Neutrophil (primary cell): ENCODE data around the gene MEGF11.

Experiments used
- H3K27ac ChIP-seq: fragments of 200-600 bp; sonication (generic); 2 replicates; pipeline ENCODE4 v1.5.1; 2016; ENCODE audit warnings: mild to moderate bottlenecking, moderate library complexity
- H3K27me3 ChIP-seq: fragments of 200-600 bp; sonication (generic); 2 replicates; pipeline ENCODE4 v1.6.0; 2016; ENCODE audit warnings: mild to moderate bottlenecking
- H3K36me3 ChIP-seq: fragments of 200-600 bp; sonication (generic); 2 replicates; pipeline ENCODE4 v1.5.1; 2017
- H3K4me1 ChIP-seq, 2 experiments: fragments of 200-600 bp in 1 of 2; sonication (generic) in 1 of 2; 1 replicate in 1 of 2; 2 replicates in 1 of 2; pipeline versions ENCODE4 v1.5.1 to v1.6.1; 2013 to 2016; ENCODE audit warnings: low read depth in 1 of 2, low read length in 1 of 2, mild to moderate bottlenecking in 1 of 2, moderate library complexity in 1 of 2; ENCODE audit not compliant: control insufficient read depth in 1 of 2, insufficient read depth in 1 of 2
- H3K4me3 ChIP-seq, 2 experiments: fragments of 200-600 bp in 1 of 2; sonication (generic) in 1 of 2; 1 replicate in 1 of 2; 2 replicates in 1 of 2; pipeline ENCODE4 v1.5.1; 2013 to 2016; ENCODE audit warnings: low read depth in 1 of 2, low read length in 1 of 2, mild to moderate bottlenecking in 1 of 2, moderate library complexity in 1 of 2
- H3K9me3 ChIP-seq: fragments of 200-600 bp; sonication (generic); 2 replicates; pipeline ENCODE4 v1.5.1; 2016
- TF ChIP-seq, protein P1 (sequence below): fragments of 200-600 bp; sonication (generic); IDR thresholded peaks from 2 replicates; pipeline ENCODE4 v1.5.1; 2016; ENCODE audit warnings: antibody characterized with exemption

Gene MEGF11

DNA sequence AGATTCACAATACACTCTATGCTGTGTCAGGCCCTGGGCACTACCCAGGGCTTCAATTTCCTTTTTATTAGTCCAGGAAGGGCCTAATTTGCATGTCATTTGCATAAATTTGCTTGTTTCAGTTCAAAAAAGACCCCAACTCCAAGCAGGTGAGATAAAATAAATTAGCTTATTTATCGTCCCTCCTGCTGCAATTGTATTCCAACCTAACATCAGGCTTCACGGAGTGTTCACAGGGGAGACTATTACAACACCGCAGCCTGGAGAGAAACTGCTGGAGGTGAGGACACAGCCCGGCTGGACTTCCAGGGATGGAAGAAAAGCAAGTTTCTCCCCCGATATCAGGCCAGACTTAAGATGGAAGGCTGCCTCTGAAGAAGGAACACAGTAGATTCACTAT is 62.8 kb downstream of the MEGF11 start:
- Histone ChIP-seq H3K4me1 (no peaks in the 10 kb centered on the region), H3K36me3 (no peaks in the 10 kb centered on the region), H3K27me3 (peaks cover 5% of the 10 kb centered on the region), H3K27ac (no peak overlapping the region), H3K9me3 (no peaks in the 10 kb centered on the region), H3K4me3 (no peak overlapping the region)
- TF ChIP-seq, protein P1, sequence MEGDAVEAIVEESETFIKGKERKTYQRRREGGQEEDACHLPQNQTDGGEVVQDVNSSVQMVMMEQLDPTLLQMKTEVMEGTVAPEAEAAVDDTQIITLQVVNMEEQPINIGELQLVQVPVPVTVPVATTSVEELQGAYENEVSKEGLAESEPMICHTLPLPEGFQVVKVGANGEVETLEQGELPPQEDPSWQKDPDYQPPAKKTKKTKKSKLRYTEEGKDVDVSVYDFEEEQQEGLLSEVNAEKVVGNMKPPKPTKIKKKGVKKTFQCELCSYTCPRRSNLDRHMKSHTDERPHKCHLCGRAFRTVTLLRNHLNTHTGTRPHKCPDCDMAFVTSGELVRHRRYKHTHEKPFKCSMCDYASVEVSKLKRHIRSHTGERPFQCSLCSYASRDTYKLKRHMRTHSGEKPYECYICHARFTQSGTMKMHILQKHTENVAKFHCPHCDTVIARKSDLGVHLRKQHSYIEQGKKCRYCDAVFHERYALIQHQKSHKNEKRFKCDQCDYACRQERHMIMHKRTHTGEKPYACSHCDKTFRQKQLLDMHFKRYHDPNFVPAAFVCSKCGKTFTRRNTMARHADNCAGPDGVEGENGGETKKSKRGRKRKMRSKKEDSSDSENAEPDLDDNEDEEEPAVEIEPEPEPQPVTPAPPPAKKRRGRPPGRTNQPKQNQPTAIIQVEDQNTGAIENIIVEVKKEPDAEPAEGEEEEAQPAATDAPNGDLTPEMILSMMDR: no peak

- H3K27me3 ChIP-seq: peaks cover 20% of the 10 kb centered on the region
- no peaks in the 10 kb centered on the region for H3K36me3 ChIP-seq
- H3K9me3 ChIP-seq: no peaks in the 10 kb centered on the region
- no peak overlapping the region for H3K27ac ChIP-seq
- no peaks in the 10 kb centered on the region for H3K4me1 ChIP-seq
- no peak overlapping the region for H3K4me3 ChIP-seq
- TF ChIP-seq, protein P1: no peak
Measured at GRCh38 chr15:66189291-66189690, 64.3 kb downstream of the MEGF11 start.

DNA sequence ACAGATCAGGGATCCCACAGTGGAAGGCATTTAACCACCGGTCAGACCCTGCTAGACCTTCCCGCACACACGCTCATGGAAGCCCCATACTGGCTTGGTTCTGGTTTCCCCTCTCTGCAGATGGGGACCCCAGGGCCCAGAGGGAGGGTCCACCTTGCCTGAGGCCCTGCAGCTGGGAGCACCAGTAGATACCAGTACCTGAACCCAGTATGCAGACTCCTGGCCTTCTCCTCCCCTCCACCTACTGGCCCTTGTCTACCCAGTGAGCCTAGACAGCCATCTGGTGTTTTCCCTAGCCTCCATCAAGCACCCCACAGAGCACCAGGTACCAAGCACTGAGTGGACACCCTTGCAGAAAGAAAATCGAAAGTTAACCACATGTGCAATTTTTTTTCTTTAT is 65.1 kb downstream of the MEGF11 start:
- Histone ChIP-seq H3K27ac (no peak overlapping the region), H3K36me3 (no peaks in the 10 kb centered on the region), H3K9me3 (no peaks in the 10 kb centered on the region), H3K27me3 (peaks cover 28% of the 10 kb centered on the region), H3K4me1 (no peaks in the 10 kb centered on the region), H3K4me3 (no peak overlapping the region)
- TF ChIP-seq, protein P1: no peak

GRCh38 chr15:66187271-66187670 is 66.3 kb downstream of the MEGF11 start:
- Histone ChIP-seq H3K4me3 (no peak overlapping the region), H3K36me3 (no peaks in the 10 kb centered on the region), H3K27ac (no peak overlapping the region), H3K9me3 (no peaks in the 10 kb centered on the region), H3K27me3 (peaks cover 40% of the 10 kb centered on the region), H3K4me1 (no peaks in the 10 kb centered on the region)
- TF ChIP-seq, protein P1: no peak

DNA sequence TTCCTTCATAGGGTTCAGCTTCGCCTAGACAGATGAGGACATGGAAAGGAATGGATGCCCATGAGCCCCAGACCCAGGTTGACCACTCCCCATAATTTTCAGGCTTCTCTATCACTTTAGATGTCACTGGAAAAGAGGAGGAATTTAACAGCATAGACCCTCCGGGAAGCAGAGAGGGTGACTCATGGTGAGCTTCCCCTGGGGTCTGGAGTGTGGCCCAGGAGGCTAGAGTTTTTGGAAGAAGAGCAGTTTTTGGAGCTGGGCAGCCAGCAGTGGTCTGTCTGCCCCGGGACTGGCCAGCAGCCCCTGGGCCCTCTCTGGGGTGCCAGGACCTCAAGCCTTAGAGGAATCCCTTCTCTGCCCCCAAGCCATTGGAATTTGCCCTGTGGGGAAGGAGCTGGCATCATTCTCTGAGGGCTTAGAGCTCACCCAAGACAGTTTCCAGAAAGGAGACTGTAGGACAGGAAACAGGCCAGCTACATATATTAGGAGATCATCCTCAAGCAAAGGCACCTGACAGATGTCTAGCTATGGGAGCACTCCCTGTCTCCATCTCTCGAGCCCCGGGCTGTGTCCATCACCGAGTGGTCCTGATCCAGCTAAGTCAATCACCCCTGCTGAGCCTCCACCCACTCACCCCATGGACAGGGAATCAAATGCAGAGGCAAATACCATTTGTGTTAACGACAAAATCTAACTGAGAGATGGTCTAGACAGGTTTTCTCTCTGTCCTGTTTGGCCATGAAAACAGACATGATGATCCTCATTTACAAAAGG is 67.3 kb downstream of the MEGF11 start:
- TF ChIP-seq, protein P1: no peak
- H3K36me3 ChIP-seq: no peaks in the 10 kb centered on the region
- no peaks in the 10 kb centered on the region for H3K4me1 ChIP-seq
- H3K9me3 ChIP-seq: no peaks in the 10 kb centered on the region
- no peak overlapping the region for H3K4me3 ChIP-seq
- H3K27ac ChIP-seq: no peak overlapping the region
- H3K27me3 ChIP-seq: peaks cover 46% of the 10 kb centered on the region
